Ovary (tissue), 3 donors: ENCODE measurements around the gene IMPDH2.

Source experiments
- EP300 ChIP-seq: sonication (generic); formaldehyde crosslinking; IDR thresholded peaks from one replicate; pipeline ENCODE4 v1.6.1; 2017; ENCODE audit warnings: antibody characterized with exemption
- POLR2A ChIP-seq: fragments of 450-650 bp; IDR thresholded peaks from one replicate; pipeline ENCODE4 v1.6.1; 2017; ENCODE audit warnings: antibody characterized with exemption, mild to moderate bottlenecking, moderate library complexity
- TF ChIP-seq, protein P1 (sequence below), 3 donors: fragments of 450-650 bp in 2 of 3; fragments of 200-600 bp in 1 of 3; IDR thresholded peaks; one replicate each; pipeline versions ENCODE4 v1.5.1 to v1.8.0; 2016 to 2022; ENCODE audit warnings: antibody characterized with exemption in 3 of 3, mild to moderate bottlenecking in 1 of 3
- donor health status: DM: no; HTN: no; CAD: no.

DNA sequence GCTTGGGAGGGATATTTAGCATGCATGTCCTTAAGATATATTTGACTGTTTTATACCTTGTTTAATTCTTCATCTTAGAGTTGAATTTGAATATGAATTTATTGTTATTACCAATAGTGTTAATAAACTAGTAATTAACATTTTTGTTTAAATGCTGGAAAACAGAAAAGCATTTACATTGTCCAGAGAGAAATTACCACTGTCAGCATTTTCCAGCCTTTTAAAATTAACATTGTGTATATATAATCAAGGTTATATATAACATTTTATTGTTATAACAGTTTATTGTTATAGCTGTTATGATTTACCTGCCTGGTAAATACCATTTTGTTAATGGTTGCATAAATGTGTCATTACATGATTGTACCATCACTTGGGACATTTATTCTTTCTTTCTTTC lies 47.2 kb downstream of the IMPDH2 start:
- TF ChIP-seq, protein P1, sequence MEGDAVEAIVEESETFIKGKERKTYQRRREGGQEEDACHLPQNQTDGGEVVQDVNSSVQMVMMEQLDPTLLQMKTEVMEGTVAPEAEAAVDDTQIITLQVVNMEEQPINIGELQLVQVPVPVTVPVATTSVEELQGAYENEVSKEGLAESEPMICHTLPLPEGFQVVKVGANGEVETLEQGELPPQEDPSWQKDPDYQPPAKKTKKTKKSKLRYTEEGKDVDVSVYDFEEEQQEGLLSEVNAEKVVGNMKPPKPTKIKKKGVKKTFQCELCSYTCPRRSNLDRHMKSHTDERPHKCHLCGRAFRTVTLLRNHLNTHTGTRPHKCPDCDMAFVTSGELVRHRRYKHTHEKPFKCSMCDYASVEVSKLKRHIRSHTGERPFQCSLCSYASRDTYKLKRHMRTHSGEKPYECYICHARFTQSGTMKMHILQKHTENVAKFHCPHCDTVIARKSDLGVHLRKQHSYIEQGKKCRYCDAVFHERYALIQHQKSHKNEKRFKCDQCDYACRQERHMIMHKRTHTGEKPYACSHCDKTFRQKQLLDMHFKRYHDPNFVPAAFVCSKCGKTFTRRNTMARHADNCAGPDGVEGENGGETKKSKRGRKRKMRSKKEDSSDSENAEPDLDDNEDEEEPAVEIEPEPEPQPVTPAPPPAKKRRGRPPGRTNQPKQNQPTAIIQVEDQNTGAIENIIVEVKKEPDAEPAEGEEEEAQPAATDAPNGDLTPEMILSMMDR (IDR thresholded peaks at IDR 0.05) = no peak
- TF ChIP-seq EP300 (no peak), POLR2A (no peak)
